EH (cell line): ENCODE results near the gene EDNRA.

Experiments
- DNase-seq: peaks from one replicate; pipeline ENCODE4 v3.0.0-alpha.2; 2015; ENCODE audit warnings: low read depth

EDNRA gene

GRCh38 chr4:147542229-147542990, 61.5 kb downstream of the EDNRA start:
- DNase-seq: peak; percentile 56

GRCh38 chr4:147543034-147543433, 62.1 kb downstream of the EDNRA start:
- DNase-seq: peak; percentile 76

- peak; percentile 97 for DNase-seq
These were observed 65.5 kb downstream of the EDNRA start for GRCh38 chr4:147546349-147546748.

- peak; percentile 86 for DNase-seq
These were observed 66.6 kb downstream of the EDNRA start for GRCh38 chr4:147547314-147548056.

- peak; percentile 52 for DNase-seq
These were observed 67.4 kb downstream of the EDNRA start for GRCh38 chr4:147548256-147548655.

GRCh38 chr4:147550626-147551246, 69.8 kb downstream of the EDNRA start:
- peak; percentile 75 for DNase-seq

- peak; percentile 52 for DNase-seq
These were observed 79.7 kb downstream of the EDNRA start for GRCh38 chr4:147560625-147561024.

- DNase-seq: no peak
These were observed 85.9 kb downstream of the EDNRA start for GRCh38 chr4:147566762-147567161.

- DNase-seq: no peak
These were observed 86.4 kb downstream of the EDNRA start for GRCh38 chr4:147567276-147567675.

GRCh38 chr4:147570616-147571015, 89.7 kb downstream of the EDNRA start:
- DNase-seq: peak; percentile 18

GRCh38 chr4:147571036-147571770, 90.3 kb downstream of the EDNRA start:
- DNase-seq: peak; percentile 62

GRCh38 chr4:147576084-147576483, 95.2 kb downstream of the EDNRA start:
- no peak for DNase-seq

GRCh38 chr4:147578051-147578476, 97.2 kb downstream of the EDNRA start:
- peak; percentile 97 for DNase-seq

- no peak for DNase-seq
These were observed 97.7 kb downstream of the EDNRA start for GRCh38 chr4:147578593-147578992.

GRCh38 chr4:147580396-147580795, 99.5 kb downstream of the EDNRA start:
- peak; percentile 56 for DNase-seq

GRCh38 chr4:147581606-147582350, 100.9 kb downstream of the EDNRA start:
- DNase-seq: peak; percentile 86

GRCh38 chr4:147582386-147583060, 101.6 kb downstream of the EDNRA start:
- peak; percentile 49 for DNase-seq

- peak; percentile 50 for DNase-seq
These were observed 103.0 kb downstream of the EDNRA start for GRCh38 chr4:147583876-147584275.

GRCh38 chr4:147586032-147586431, 105.1 kb downstream of the EDNRA start:
- no peak for DNase-seq

- no peak for DNase-seq
These were observed 105.7 kb downstream of the EDNRA start for GRCh38 chr4:147586637-147587036.

- DNase-seq: no peak
These were observed 106.1 kb downstream of the EDNRA start for GRCh38 chr4:147587041-147587440.
